Left colon (tissue), 2 donors: Measurements from ENCODE around the gene ADAM12. TPM values are rescaled to one million over a fixed set of nuclear protein-coding genes. Genes with fewer than 3 reads are reported as not detected.

ENCODE experiments used
- ATAC-seq: fragments of 200-7000 bp; cut with Tn5 transposase; one replicate; pipeline ENCODE4 v1.9.1; 2020; ENCODE audit warnings: mild to moderate bottlenecking, moderate library complexity
- DNase-seq, 2 donors: peaks; one replicate each; pipeline ENCODE4 v3.0.0-alpha.2; 2020
- intact Hi-C, 2 donors: fragments of 100-400 bp; cut with DNase I in 1 of 2; cut with micrococcal nuclease in 1 of 2; formaldehyde crosslinking; loops; one replicate each; pipeline versions ENCODE4 v1.11.2 to v1.14.0; 2022; cut with DNase I, micrococcal nuclease
- total RNA-seq, 2 donors: library from RNA; stranded (reverse); fragmentation: NEBNext Ultra II Directional; extraction: Animal tissue kit (Norgen Biotek cat#: 25700); gene quantifications; one replicate each; pipeline ENCODE4 v1.2.1, GENCODE V29; 2021
- donor health status: DM: no; HTN: no; CAD: no.
- donor health status: DM: yes; HTN: yes; CAD: no.

ADAM12 gene
- total RNA-seq, 2 donors from 2014 or later: 0.28 to 0.61 TPM

- intact Hi-C loops: no loop called here
- DNase-seq (no peak), ATAC-seq (no peak)
These were observed 264.8 kb downstream of the ADAM12 start for GRCh38 chr10:126123466-126123865.

- ATAC-seq: no peak
- intact Hi-C loops: no loop called here
- no peak for DNase-seq
These were observed 265.4 kb downstream of the ADAM12 start for GRCh38 chr10:126122881-126123280.

GRCh38 chr10:126119599-126119998 is 268.7 kb downstream of the ADAM12 start:
- DNase-seq (no peak), ATAC-seq (no peak)
- intact Hi-C loops: no loop called here

- DNase-seq (no peak), ATAC-seq (no peak)
- intact Hi-C loops: no loop called here
These were observed 269.8 kb downstream of the ADAM12 start for GRCh38 chr10:126118476-126118875.

GRCh38 chr10:126117196-126117595 is 271.1 kb downstream of the ADAM12 start:
- no peak for DNase-seq
- intact Hi-C loops: no loop called here
- no peak for ATAC-seq

- ATAC-seq: no peak
- intact Hi-C loops: no loop called here
- DNase-seq: no peak
These were observed 272.4 kb downstream of the ADAM12 start for GRCh38 chr10:126115886-126116285.

- intact Hi-C loops: no loop called here
- ATAC-seq (no peak), DNase-seq (no peak)
These were observed 273.3 kb downstream of the ADAM12 start for GRCh38 chr10:126114884-126115555.

- no peak for ATAC-seq
- intact Hi-C loops: no loop called here
- no peak for DNase-seq
These were observed 276.8 kb downstream of the ADAM12 start for GRCh38 chr10:126111516-126111915.

GRCh38 chr10:126110489-126111180 is 277.6 kb downstream of the ADAM12 start:
- intact Hi-C loops: no loop called here
- DNase-seq (no peak), ATAC-seq (no peak)

- ATAC-seq (no peak), DNase-seq (no peak)
- intact Hi-C loops: no loop called here
These were observed 278.4 kb downstream of the ADAM12 start for GRCh38 chr10:126109893-126110292.

- DNase-seq (no peak), ATAC-seq (no peak)
- intact Hi-C loops: no loop called here
These were observed 279.6 kb downstream of the ADAM12 start for GRCh38 chr10:126108693-126109092.

- no peak for ATAC-seq
- no peak for DNase-seq
- intact Hi-C loops: no loop called here
These were observed 283.5 kb downstream of the ADAM12 start for GRCh38 chr10:126104767-126105166.

GRCh38 chr10:126102636-126103035 is 285.6 kb downstream of the ADAM12 start:
- ATAC-seq: no peak

GRCh38 chr10:126101736-126102135 is 286.5 kb downstream of the ADAM12 start:
- DNase-seq: no peak
- no peak for ATAC-seq
- intact Hi-C loops: no loop called here

More at GRCh38 chr10:126102636-126103035, 285.6 kb downstream of the ADAM12 start:
- no peak for DNase-seq
- intact Hi-C loops: no loop called here

- intact Hi-C loops: no loop called here
- no peak for ATAC-seq
- DNase-seq: no peak
These were observed 287.0 kb downstream of the ADAM12 start for GRCh38 chr10:126101325-126101724.

- ATAC-seq (no peak), DNase-seq (no peak)
- intact Hi-C loops: no loop called here
These were observed 288.9 kb downstream of the ADAM12 start for GRCh38 chr10:126099366-126099765.

- intact Hi-C loops: no loop called here
- DNase-seq: no peak
- no peak for ATAC-seq
These were observed 290.1 kb downstream of the ADAM12 start for GRCh38 chr10:126098226-126098581.

GRCh38 chr10:126097558-126098225 is 290.6 kb downstream of the ADAM12 start:
- intact Hi-C loops: no loop called here
- no peak for DNase-seq
- no peak for ATAC-seq

- intact Hi-C loops: no loop called here
- ATAC-seq (no peak), DNase-seq (no peak)
These were observed 293.7 kb downstream of the ADAM12 start for GRCh38 chr10:126094537-126094936.
